ENCODE results near the gene RIIAD1. TPM values are rescaled to one million over a fixed set of nuclear protein-coding genes. Genes with fewer than 3 reads are reported as not detected.
A peak's percentile ranks its signal among the peaks of the same experiment; 100 is the strongest.
"Not testable (repeated sequence)": the region's sequence is repeated elsewhere in the genome, so short reads cannot be mapped to it uniquely, and the experiment has no call there.

Gene RIIAD1
- total RNA-seq, 2 donors from 2014 or later = 7.8 TPM; not detected in 1

DNA sequence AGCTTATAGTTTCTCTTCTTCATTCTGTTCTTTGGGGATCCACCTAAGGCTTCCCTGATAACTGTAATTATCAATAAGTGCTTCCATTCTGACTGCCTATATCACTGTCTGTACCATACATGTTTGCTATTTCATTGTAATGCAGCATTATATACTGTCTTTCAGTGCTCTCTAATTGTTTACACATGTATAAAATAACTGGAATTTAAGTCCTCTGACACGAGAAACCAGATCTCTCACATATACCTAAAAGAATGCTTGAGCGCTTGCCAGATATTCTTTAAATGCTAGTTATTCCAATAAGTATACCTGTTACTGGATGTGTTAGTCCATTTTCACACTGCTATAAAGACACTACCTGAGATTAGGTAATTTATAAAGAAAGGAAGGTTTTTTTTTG, 39.4 kb upstream of the RIIAD1 start:
- Histone ChIP-seq H3K4me1 (replicated peaks) (peaks cover 5% of the 10 kb centered on the region), H3K27ac (peak overlapping the region in 1 of 2 donors; percentile 1), H3K4me3 (no peak overlapping the region), H3K27me3 (replicated peaks; ENCODE audit: insufficient read depth) (no peaks in the 10 kb centered on the region), H3K36me3 (no peaks in the 10 kb centered on the region), H3K9me3 (no peaks in the 10 kb centered on the region)
- intact Hi-C loops (cut with DNase I) = loop anchor here (10.0 kb wide), 1 partner anchor 67 kb away; the partner anchor contains the start of gene SNX27
- whole genome bisulfite sequencing = 70% methylated on average over 2 of the region's 2 CpGs
- TF ChIP-seq, protein P1, sequence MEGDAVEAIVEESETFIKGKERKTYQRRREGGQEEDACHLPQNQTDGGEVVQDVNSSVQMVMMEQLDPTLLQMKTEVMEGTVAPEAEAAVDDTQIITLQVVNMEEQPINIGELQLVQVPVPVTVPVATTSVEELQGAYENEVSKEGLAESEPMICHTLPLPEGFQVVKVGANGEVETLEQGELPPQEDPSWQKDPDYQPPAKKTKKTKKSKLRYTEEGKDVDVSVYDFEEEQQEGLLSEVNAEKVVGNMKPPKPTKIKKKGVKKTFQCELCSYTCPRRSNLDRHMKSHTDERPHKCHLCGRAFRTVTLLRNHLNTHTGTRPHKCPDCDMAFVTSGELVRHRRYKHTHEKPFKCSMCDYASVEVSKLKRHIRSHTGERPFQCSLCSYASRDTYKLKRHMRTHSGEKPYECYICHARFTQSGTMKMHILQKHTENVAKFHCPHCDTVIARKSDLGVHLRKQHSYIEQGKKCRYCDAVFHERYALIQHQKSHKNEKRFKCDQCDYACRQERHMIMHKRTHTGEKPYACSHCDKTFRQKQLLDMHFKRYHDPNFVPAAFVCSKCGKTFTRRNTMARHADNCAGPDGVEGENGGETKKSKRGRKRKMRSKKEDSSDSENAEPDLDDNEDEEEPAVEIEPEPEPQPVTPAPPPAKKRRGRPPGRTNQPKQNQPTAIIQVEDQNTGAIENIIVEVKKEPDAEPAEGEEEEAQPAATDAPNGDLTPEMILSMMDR (IDR thresholded peaks at IDR 0.05) = no peak
- no peak for TF ChIP-seq POLR2A (IDR thresholded peaks at IDR 0.05)
- TF ChIP-seq POLR2AphosphoS5 (IDR thresholded peaks at IDR 0.05) = no peak
- no peak for DNase-seq (ENCODE audit: low spot score)

DNA sequence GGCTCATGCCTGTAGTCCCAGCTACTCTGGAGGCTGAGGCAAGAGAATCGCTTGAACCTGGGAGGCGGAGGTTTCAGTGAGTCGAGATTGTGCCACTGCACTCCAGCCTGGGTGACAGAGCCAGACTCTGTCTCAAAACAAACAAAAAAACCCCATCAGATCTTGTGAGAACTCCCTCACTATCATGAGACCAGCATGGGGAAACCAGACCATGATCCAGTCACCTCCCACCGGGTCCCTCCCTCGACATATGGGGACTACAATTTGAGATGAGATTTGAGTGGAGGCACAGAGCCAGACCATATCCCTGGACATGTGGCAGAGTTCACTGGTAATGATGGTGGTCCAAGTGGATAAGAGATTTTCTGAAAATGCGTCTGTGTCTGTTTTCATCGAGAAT, 38.4 kb upstream of the RIIAD1 start:
- not testable (repeated sequence) for H3K4me3 ChIP-seq; H3K27ac ChIP-seq; H3K4me1 ChIP-seq (replicated peaks); H3K9me3 ChIP-seq; H3K36me3 ChIP-seq; H3K27me3 ChIP-seq (replicated peaks; ENCODE audit: insufficient read depth); DNase-seq (ENCODE audit: low spot score)
- 91% methylated on average over 7 of the region's 7 CpGs for WGBS
- intact Hi-C loops (cut with DNase I) = loop anchor here (10.0 kb wide), 1 partner anchor 68 kb away; the partner anchor contains the start of gene SNX27

DNA sequence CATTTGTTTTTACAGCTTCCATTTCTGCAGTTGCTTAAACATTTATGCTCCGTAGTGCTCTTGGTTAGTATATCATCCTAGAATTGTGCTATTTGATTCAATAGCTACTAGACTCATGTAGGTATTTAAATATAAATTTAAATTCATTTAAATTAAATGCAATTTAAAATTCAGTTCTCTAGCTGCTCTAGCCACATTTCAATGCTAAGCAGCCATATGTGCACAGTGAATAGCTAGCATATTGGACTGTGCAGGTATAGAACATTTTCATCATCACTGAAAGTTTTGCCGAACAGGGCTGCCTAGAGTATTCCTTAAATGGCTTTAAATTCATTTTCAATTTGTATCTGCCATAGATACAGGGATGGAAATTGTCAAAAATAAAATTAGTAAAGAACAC, 37.2 kb upstream of the RIIAD1 start:
- 98% methylated on average over 2 of the region's 2 CpGs for WGBS
- DNase-seq (ENCODE audit: low spot score) = no peak
- intact Hi-C loops (cut with DNase I) = loop anchor here (10.0 kb wide), 1 partner anchor 69 kb away; the partner anchor contains the start of gene SNX27
- Histone ChIP-seq H3K4me3 (no peak overlapping the region), H3K9me3 (no peaks in the 10 kb centered on the region), H3K27ac (no peak overlapping the region), H3K27me3 (replicated peaks; ENCODE audit: insufficient read depth) (no peaks in the 10 kb centered on the region), H3K4me1 (replicated peaks) (peaks cover 5% of the 10 kb centered on the region), H3K36me3 (no peaks in the 10 kb centered on the region)
- TF ChIP-seq POLR2AphosphoS5 (IDR thresholded peaks at IDR 0.05) (no peak), POLR2A (IDR thresholded peaks at IDR 0.05) (no peak)
- TF ChIP-seq, protein P1 (IDR thresholded peaks at IDR 0.05) = no peak

DNA sequence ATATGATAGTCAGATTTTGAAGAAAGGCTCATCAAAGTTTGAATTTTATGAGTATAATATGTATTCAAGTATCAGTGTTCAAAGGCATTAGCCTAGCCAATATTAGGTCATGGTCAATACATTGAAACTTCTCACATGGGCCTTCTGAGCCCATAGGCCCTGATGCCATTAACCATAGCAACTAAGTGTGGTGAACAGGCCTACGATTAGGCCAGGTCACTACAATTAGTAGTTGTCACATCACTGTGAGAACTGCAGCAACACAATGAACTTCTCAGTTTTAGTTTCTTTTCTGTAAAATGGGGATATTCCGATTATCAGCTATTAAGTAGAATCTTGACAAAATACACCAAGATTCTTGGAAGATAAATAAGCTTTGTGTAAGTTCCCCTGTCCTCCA, 34.8 kb upstream of the RIIAD1 start:
- TF ChIP-seq, protein P1 (IDR thresholded peaks at IDR 0.05) = no peak
- TF ChIP-seq POLR2A (IDR thresholded peaks at IDR 0.05) = no peak
- TF ChIP-seq POLR2AphosphoS5 (IDR thresholded peaks at IDR 0.05) = no peak
- Histone ChIP-seq H3K27ac (no peak overlapping the region), H3K36me3 (no peaks in the 10 kb centered on the region), H3K9me3 (no peaks in the 10 kb centered on the region), H3K4me1 (replicated peaks) (no peaks in the 10 kb centered on the region), H3K4me3 (no peak overlapping the region), H3K27me3 (replicated peaks; ENCODE audit: insufficient read depth) (no peaks in the 10 kb centered on the region)
- 92% methylated on average over 2 of the region's 2 CpGs for WGBS
- intact Hi-C loops (cut with DNase I) = loop anchor here (10.0 kb wide), 1 partner anchor 72 kb away; the partner anchor contains the start of gene SNX27
- DNase-seq (ENCODE audit: low spot score) = no peak

DNA sequence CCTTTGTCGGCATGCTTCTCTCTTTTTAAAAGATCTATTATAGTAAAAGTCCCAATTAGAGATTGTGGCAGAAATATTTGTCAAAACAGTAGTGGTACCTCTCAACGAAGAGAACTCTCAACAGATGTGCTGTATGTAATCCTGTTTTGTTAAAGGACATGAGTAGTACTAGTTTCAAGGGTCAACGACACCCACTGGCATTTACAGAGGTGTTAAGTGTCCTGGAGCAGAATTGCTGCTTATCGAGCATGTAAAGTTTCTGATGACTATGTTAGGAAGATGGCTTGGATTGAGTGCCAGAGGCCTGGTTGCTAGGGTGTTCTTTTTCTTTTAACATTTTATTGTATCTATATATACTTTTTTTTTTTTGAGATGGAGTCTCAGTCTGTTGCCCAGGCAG, 31.8 kb upstream of the RIIAD1 start:
- TF ChIP-seq POLR2A (IDR thresholded peaks at IDR 0.05) (no peak), POLR2AphosphoS5 (IDR thresholded peaks at IDR 0.05) (no peak)
- TF ChIP-seq, protein P1 (IDR thresholded peaks at IDR 0.05) = no peak
- Histone ChIP-seq H3K9me3 (no peaks in the 10 kb centered on the region), H3K4me3 (no peak overlapping the region), H3K27ac (no peak overlapping the region), H3K4me1 (replicated peaks) (no peaks in the 10 kb centered on the region), H3K27me3 (replicated peaks; ENCODE audit: insufficient read depth) (no peaks in the 10 kb centered on the region), H3K36me3 (peaks cover 0 to 3% of the 10 kb centered on the region in 2 donors)
- 69% methylated on average over 4 of the region's 4 CpGs for WGBS
- no peak for DNase-seq (ENCODE audit: low spot score)
- intact Hi-C loops (cut with DNase I) = loop anchor here (10.0 kb wide), 1 partner anchor 75 kb away; the partner anchor contains the start of gene SNX27
